ENCODE results near the gene ARID1B.

The ARID1B gene

DNA sequence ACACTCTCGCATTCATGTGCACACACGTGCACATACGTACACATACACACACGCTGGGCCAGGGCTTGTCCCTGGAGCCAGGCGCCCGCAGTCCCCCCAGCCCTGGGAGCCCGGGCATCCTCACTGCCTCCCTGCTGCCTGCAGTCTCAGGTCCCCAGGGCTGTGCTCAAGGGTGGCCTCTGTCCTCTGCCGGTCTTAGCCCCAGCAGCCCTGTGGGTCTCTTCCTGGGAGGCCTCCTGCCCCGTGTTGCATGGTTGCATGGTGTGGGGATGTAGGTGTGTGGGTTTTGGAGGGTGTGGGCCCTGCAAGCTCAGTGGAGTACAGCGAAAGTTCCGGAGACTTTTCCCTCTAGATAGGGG is 444.6 kb downstream of the ARID1B start:
- Histone ChIP-seq H3K79me2 (ENCODE audit: insufficient read depth, low read length) (no peaks in the 10 kb centered on the region), H3K36me3 (ENCODE audit: low read length) (no peaks in the 10 kb centered on the region), H3K27ac (ENCODE audit: low read depth, low read length) (no peak overlapping the region), H3K9me3 (ENCODE audit: insufficient read depth, low read length) (no peaks in the 10 kb centered on the region), H3F3A (ENCODE audit: insufficient read depth) (no peaks in the 10 kb centered on the region), H3K9me2 (replicated peaks; ENCODE audit: insufficient read depth, low read length) (no peaks in the 10 kb centered on the region), H3K27me3 (ENCODE audit: low read length) (no peaks in the 10 kb centered on the region), H3K4me2 (ENCODE audit: low read depth, low read length, poor library complexity, severe bottlenecking) (no peak overlapping the region), H3K4me3 (ENCODE audit: insufficient read depth, low read length, poor library complexity, severe bottlenecking) (no peak overlapping the region), H3K9ac (ENCODE audit: low read length) (no peak overlapping the region), H2AFZ (ENCODE audit: low read depth, low read length, severe bottlenecking) (no peak overlapping the region), H4K20me1 (ENCODE audit: low read depth, low read length) (no peaks in the 10 kb centered on the region)
- TF ChIP-seq, protein P1, sequence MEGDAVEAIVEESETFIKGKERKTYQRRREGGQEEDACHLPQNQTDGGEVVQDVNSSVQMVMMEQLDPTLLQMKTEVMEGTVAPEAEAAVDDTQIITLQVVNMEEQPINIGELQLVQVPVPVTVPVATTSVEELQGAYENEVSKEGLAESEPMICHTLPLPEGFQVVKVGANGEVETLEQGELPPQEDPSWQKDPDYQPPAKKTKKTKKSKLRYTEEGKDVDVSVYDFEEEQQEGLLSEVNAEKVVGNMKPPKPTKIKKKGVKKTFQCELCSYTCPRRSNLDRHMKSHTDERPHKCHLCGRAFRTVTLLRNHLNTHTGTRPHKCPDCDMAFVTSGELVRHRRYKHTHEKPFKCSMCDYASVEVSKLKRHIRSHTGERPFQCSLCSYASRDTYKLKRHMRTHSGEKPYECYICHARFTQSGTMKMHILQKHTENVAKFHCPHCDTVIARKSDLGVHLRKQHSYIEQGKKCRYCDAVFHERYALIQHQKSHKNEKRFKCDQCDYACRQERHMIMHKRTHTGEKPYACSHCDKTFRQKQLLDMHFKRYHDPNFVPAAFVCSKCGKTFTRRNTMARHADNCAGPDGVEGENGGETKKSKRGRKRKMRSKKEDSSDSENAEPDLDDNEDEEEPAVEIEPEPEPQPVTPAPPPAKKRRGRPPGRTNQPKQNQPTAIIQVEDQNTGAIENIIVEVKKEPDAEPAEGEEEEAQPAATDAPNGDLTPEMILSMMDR (IDR thresholded peaks at IDR 0.05; ENCODE audit: insufficient read depth, low read length, poor library complexity, severe bottlenecking), result no peak
- TF ChIP-seq EZH2phosphoT487 (conservative IDR thresholded peaks at IDR 0.05; ENCODE audit: low read length), result no peak

DNA sequence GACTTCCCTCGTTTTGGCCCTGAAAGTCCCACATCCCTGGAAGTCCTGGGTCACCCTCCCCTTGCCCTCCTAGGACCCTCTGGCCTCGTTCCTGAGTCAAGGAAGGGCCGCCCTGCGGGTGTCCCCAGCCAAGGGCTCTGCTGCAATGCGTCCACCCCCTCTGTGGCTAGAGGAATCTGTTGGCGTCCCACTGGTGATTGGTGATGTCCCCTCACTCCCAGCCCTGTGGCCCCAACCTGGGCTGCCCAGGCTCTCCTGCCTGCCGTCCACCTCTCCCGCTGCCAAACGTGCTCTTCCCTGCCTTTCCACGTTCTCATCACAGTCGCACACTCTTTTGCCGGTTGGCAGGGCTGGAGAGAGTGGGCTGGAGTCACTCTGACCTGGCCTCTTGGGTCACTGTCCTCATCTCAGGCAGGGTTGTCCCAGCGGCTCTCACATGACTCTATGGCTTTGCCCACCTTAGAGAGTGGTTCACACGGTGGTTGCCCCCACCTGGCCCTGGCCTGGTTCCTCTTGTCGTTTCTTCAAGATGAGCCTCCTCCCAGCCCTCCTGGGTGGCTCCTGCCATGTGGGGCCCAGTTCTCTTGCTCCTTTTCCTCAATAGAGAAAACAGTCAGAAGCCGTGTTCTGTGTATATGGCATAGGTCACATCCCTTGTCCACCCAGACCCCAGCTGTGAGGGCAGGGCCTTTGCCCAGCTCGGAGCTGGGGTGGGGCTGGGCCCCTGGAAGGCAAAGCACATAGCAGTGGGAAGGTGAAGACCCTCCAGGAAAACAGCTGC is 445.2 kb downstream of the ARID1B start:
- H2AFZ ChIP-seq (ENCODE audit: low read depth, low read length, severe bottlenecking), result no peak overlapping the region
- H3K9me2 ChIP-seq (replicated peaks; ENCODE audit: insufficient read depth, low read length), result no peaks in the 10 kb centered on the region
- no peaks in the 10 kb centered on the region for H3F3A ChIP-seq (ENCODE audit: insufficient read depth)
- H3K36me3 ChIP-seq (ENCODE audit: low read length), result no peaks in the 10 kb centered on the region
- no peaks in the 10 kb centered on the region for H3K9me3 ChIP-seq (ENCODE audit: insufficient read depth, low read length)
- no peaks in the 10 kb centered on the region for H3K27me3 ChIP-seq (ENCODE audit: low read length)
- no peak overlapping the region for H3K9ac ChIP-seq (ENCODE audit: low read length)
- no peak overlapping the region for H3K27ac ChIP-seq (ENCODE audit: low read depth, low read length)
- H3K4me3 ChIP-seq (ENCODE audit: insufficient read depth, low read length, poor library complexity, severe bottlenecking), result no peak overlapping the region
- H3K79me2 ChIP-seq (ENCODE audit: insufficient read depth, low read length), result no peaks in the 10 kb centered on the region
- no peaks in the 10 kb centered on the region for H4K20me1 ChIP-seq (ENCODE audit: low read depth, low read length)
- no peak for TF ChIP-seq EZH2phosphoT487 (conservative IDR thresholded peaks at IDR 0.05; ENCODE audit: low read length)
- TF ChIP-seq, protein P1 (IDR thresholded peaks at IDR 0.05; ENCODE audit: insufficient read depth, low read length, poor library complexity, severe bottlenecking), result no peak
- no peak overlapping the region for H3K4me2 ChIP-seq (ENCODE audit: low read depth, low read length, poor library complexity, severe bottlenecking)

DNA sequence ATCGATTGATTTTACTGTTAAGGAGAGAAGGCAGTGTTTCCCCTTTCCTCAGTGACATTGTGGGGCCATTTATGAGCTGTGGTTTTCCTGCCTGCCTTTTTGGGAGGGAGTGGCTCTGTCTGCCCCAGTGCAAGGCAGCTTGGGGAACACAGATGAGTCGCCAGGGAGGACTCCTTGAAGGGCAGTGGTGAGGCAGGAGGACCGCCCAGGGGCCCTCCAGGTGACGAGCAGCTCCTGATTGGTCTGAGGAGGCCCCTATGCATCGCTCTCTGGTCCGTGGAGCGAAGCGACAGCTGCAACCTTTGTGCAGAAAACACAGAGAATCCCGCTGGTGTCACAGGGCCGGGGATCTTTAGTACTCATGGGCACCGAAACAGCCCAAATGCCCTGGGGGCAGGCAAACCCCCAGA is 445.8 kb downstream of the ARID1B start:
- H3K4me2 ChIP-seq (ENCODE audit: low read depth, low read length, poor library complexity, severe bottlenecking), result no peak overlapping the region

DNA sequence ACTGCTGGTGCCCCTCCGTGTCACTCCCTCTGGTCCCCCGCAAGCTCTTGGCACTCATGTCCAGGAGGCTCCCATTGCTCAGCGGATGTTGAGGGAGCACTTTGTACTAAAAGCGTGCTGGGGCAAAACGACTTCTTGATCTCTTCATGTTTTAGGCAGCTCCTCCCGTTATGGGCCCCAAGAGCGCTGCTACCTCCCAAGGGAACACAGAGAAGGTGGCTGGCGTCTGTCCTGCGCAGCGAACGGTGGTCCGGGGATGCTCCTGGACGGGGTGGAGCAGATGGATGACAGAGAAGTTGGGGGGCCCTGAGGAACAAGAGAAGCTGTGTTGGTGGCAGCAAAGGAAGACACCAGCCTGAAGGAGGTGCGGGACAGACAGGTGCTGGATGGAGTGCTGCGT is 446.3 kb downstream of the ARID1B start:
- Histone ChIP-seq H4K20me1 (ENCODE audit: low read depth, low read length) (no peaks in the 10 kb centered on the region), H3K27me3 (ENCODE audit: low read length) (no peaks in the 10 kb centered on the region), H3K9me3 (ENCODE audit: insufficient read depth, low read length) (no peaks in the 10 kb centered on the region), H3K27ac (ENCODE audit: low read depth, low read length) (no peak overlapping the region), H2AFZ (ENCODE audit: low read depth, low read length, severe bottlenecking) (no peak overlapping the region), H3K4me2 (ENCODE audit: low read depth, low read length, poor library complexity, severe bottlenecking) (no peak overlapping the region), H3K9me2 (replicated peaks; ENCODE audit: insufficient read depth, low read length) (no peaks in the 10 kb centered on the region), H3K36me3 (ENCODE audit: low read length) (no peaks in the 10 kb centered on the region), H3K79me2 (ENCODE audit: insufficient read depth, low read length) (no peaks in the 10 kb centered on the region), H3K9ac (ENCODE audit: low read length) (no peak overlapping the region), H3F3A (ENCODE audit: insufficient read depth) (no peaks in the 10 kb centered on the region), H3K4me3 (ENCODE audit: insufficient read depth, low read length, poor library complexity, severe bottlenecking) (no peak overlapping the region)
- TF ChIP-seq, protein P1 (IDR thresholded peaks at IDR 0.05; ENCODE audit: insufficient read depth, low read length, poor library complexity, severe bottlenecking), result no peak
- no peak for TF ChIP-seq EZH2phosphoT487 (conservative IDR thresholded peaks at IDR 0.05; ENCODE audit: low read length)

More for the DNA sequence above, 445.8 kb downstream of the ARID1B start:
- Histone ChIP-seq H3K9me2 (replicated peaks; ENCODE audit: insufficient read depth, low read length) (no peaks in the 10 kb centered on the region), H3K9me3 (ENCODE audit: insufficient read depth, low read length) (no peaks in the 10 kb centered on the region), H2AFZ (ENCODE audit: low read depth, low read length, severe bottlenecking) (no peak overlapping the region), H3K9ac (ENCODE audit: low read length) (no peak overlapping the region), H3K4me3 (ENCODE audit: insufficient read depth, low read length, poor library complexity, severe bottlenecking) (no peak overlapping the region), H3K27me3 (ENCODE audit: low read length) (no peaks in the 10 kb centered on the region), H3K79me2 (ENCODE audit: insufficient read depth, low read length) (no peaks in the 10 kb centered on the region), H3K27ac (ENCODE audit: low read depth, low read length) (no peak overlapping the region), H3K36me3 (ENCODE audit: low read length) (no peaks in the 10 kb centered on the region), H3F3A (ENCODE audit: insufficient read depth) (no peaks in the 10 kb centered on the region), H4K20me1 (ENCODE audit: low read depth, low read length) (no peaks in the 10 kb centered on the region)
- no peak for TF ChIP-seq EZH2phosphoT487 (conservative IDR thresholded peaks at IDR 0.05; ENCODE audit: low read length)
